Karpas-422 (cell line): ENCODE measurements around the gene CR1. TPM values are rescaled to one million over a fixed set of nuclear protein-coding genes. Genes with fewer than 3 reads are reported as not detected.
A peak's percentile ranks its signal among the peaks of the same experiment; 100 is the strongest.
"Not testable (repeated sequence)": the region's sequence is repeated elsewhere in the genome, so short reads cannot be mapped to it uniquely, and the experiment has no call there.

Source experiments
- DNase-seq: peaks from one replicate; pipeline ENCODE4 v3.0.0-alpha.2; 2015
- H2AFZ ChIP-seq: fragments of 200-600 bp; sonication (generic); 2 replicates; pipeline ENCODE4 v1.6.1; 2014; ENCODE audit warnings: antibody characterized with exemption, low read length, mixed read lengths
- H3K27ac ChIP-seq: fragments of 200-600 bp; sonication (generic); 2 replicates; pipeline ENCODE4 v1.5.1; 2014; ENCODE audit warnings: mild to moderate bottlenecking, low read length, moderate library complexity
- H3K27me3 ChIP-seq: fragments of 200-600 bp; sonication (generic); 2 replicates; pipeline ENCODE4 v1.6.1; 2014; ENCODE audit warnings: low read length, mixed read lengths
- H3K36me3 ChIP-seq: fragments of 200-600 bp; sonication (generic); 2 replicates; pipeline ENCODE4 v1.6.1; 2014; ENCODE audit warnings: low read length, mixed read lengths; ENCODE audit not compliant: insufficient read depth
- H3K4me1 ChIP-seq: fragments of 200-600 bp; sonication (generic); 2 replicates; pipeline ENCODE4 v1.6.1; 2014; ENCODE audit warnings: mild to moderate bottlenecking, low read length, mixed read lengths
- H3K4me2 ChIP-seq: fragments of 200-600 bp; sonication (generic); 2 replicates; pipeline ENCODE4 v1.6.1; 2014; ENCODE audit warnings: low read length, low read depth, mild to moderate bottlenecking; ENCODE audit not compliant: poor library complexity, severe bottlenecking
- H3K4me3 ChIP-seq: fragments of 200-600 bp; sonication (generic); 2 replicates; pipeline ENCODE4 v1.5.1; 2014; ENCODE audit warnings: mild to moderate bottlenecking, antibody characterized with exemption, low read length, mixed read lengths
- H3K79me2 ChIP-seq: fragments of 200-600 bp; sonication (generic); 2 replicates; pipeline ENCODE4 v1.6.1; 2014; ENCODE audit warnings: mild to moderate bottlenecking, low read length, mixed read lengths
- H3K9ac ChIP-seq: fragments of 200-600 bp; sonication (generic); 2 replicates; pipeline ENCODE4 v1.6.0; 2014; ENCODE audit warnings: low read length
- H3K9me2 ChIP-seq: fragments of 200-600 bp; sonication (generic), shearing (Covaris generic); replicated peaks from 2 replicates; pipeline ENCODE4 v1.6.0; 2014; ENCODE audit warnings: mild to moderate bottlenecking, low read length, moderate library complexity; ENCODE audit not compliant: insufficient read depth
- H3K9me3 ChIP-seq: fragments of 300-700, 200-600 bp; sonication (generic); 2 replicates; pipeline ENCODE4 v1.6.1; 2014; ENCODE audit warnings: low read length, mixed read lengths
- H4K20me1 ChIP-seq: fragments of 200-600 bp; sonication (generic); 2 replicates; pipeline ENCODE4 v1.6.1; 2014; ENCODE audit warnings: mild to moderate bottlenecking, antibody characterized with exemption, low read length, low read depth; ENCODE audit not compliant: insufficient read depth
- total RNA-seq: library from RNA; depleted of rRNA; stranded (reverse); fragments of >200 nt; shearing (Covaris generic); gene quantifications from 2 replicates; pipeline ENCODE4 v1.2.3, GENCODE V29; 2014; ENCODE audit warnings: low replicate concordance

The CR1 gene
- total RNA-seq, 1 experiment from 2014 or later, result not detected

DNA sequence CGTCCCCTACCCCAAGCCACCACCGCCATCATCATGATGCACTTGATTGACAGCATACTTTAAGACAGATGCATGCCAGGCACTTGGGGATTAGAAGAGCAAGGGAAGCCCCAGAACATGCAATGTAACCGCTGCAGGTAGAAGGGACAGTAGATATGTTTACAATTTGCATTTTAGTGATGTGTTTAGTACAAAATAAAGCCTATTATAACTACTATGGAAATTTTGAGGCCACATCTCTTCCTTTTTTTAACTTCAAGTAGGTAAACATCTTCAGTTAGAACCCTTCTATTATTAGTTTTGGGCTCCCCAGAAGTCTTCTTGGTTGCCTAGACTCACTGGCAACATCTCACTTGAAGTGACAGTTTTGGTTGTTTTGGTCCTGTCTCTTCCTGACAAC is 174.2 kb downstream of the CR1 start:
- DNase-seq, result no peak
- Histone ChIP-seq H3K79me2 (no peaks in the 10 kb centered on the region), H3K4me3 (no peak overlapping the region)

DNA sequence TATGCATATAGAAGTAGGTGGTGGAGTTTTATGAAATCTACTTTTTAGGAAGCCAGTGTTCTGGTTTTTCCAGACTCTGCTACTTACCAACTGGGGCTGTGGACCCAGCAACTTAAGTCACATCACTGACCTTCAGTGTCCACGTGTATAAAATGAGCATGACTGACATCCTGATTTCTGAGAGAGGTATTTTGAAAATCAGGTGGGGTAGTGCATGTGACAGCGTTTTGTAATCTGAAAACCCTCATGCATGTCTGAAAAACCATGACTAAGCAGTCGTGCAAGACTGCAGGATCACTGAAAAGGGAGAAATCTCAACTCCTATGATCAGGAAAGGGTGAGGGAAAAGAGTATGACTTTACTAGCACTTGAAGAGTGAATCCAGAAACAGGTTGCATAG is 175.0 kb downstream of the CR1 start:
- no peak for DNase-seq
- no peaks in the 10 kb centered on the region for H4K20me1 ChIP-seq
- no peaks in the 10 kb centered on the region for H3K4me1 ChIP-seq
- H3K4me3 ChIP-seq, result no peak overlapping the region
- H3K36me3 ChIP-seq, result no peaks in the 10 kb centered on the region
- H3K27me3 ChIP-seq, result no peaks in the 10 kb centered on the region
- no peak overlapping the region for H3K4me2 ChIP-seq
- no peak overlapping the region for H3K9ac ChIP-seq
- H3K9me3 ChIP-seq, result no peaks in the 10 kb centered on the region
- no peak overlapping the region for H2AFZ ChIP-seq
- no peak overlapping the region for H3K27ac ChIP-seq
- no peaks in the 10 kb centered on the region for H3K79me2 ChIP-seq
- no peaks in the 10 kb centered on the region for H3K9me2 ChIP-seq

More for the DNA sequence above, 174.2 kb downstream of the CR1 start:
- Histone ChIP-seq H3K4me2 (no peak overlapping the region), H4K20me1 (no peaks in the 10 kb centered on the region), H3K4me1 (no peaks in the 10 kb centered on the region), H3K9me2 (no peaks in the 10 kb centered on the region), H3K27me3 (no peaks in the 10 kb centered on the region), H2AFZ (no peak overlapping the region), H3K9ac (no peak overlapping the region), H3K27ac (no peak overlapping the region), H3K9me3 (no peaks in the 10 kb centered on the region), H3K36me3 (no peaks in the 10 kb centered on the region)

DNA sequence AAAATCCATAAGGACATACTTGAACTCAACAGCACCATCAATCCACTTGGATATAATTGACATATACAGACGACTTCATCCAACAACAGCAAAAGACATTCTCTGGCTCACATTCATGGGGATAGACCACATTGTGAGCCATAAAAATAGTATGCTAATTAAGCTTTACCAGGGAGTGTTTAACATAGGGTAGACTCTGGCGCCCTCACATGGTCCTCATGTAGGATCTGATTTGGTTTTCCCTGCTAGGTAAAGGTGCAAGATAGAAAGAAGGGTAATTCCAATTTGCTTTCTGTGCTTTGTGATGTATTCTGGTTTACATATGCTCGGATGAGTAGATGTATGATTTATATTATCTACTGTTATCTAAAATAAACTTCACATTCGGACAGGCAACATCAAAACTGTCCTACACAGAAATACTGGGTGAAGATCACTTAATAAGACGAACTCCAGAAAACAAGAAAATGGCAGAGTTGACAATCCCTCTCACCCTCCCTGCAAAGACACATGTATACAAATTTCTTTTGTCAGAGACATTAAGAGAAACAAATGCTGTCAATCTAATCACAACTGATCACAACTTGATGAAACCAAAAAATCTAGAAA is 176.7 kb downstream of the CR1 start:
- Histone ChIP-seq H3K27ac (no peak overlapping the region), H3K36me3 (no peaks in the 10 kb centered on the region), H3K4me1 (no peaks in the 10 kb centered on the region), H3K4me2 (no peak overlapping the region), H3K9me2 (no peaks in the 10 kb centered on the region), H2AFZ (no peak overlapping the region), H3K9ac (no peak overlapping the region), H3K9me3 (no peaks in the 10 kb centered on the region), H3K79me2 (no peaks in the 10 kb centered on the region), H3K27me3 (no peaks in the 10 kb centered on the region), H4K20me1 (no peaks in the 10 kb centered on the region), H3K4me3 (no peak overlapping the region)
- peak; percentile 74 for DNase-seq

DNA sequence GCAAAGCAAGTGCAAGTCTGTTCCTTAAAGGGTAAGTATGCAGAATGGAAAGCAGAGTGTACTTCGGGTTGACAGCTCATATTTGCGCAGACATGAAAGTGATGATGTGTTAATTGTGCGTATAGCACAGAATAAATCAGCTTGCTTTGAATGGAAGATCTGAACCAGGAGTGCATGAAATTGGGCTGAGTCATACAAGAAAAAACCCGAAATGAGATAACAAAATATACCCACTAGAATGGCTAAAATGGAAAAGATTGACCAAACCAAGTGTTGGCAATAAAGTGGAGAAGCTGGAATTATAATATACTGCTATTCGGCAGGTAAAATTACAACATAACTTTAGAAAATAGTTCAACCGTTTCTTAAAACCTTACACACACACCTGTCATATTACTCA is 177.4 kb downstream of the CR1 start:
- Histone ChIP-seq H3K36me3 (no peaks in the 10 kb centered on the region), H4K20me1 (no peaks in the 10 kb centered on the region), H3K27ac (no peak overlapping the region), H3K79me2 (no peaks in the 10 kb centered on the region), H3K27me3 (no peaks in the 10 kb centered on the region), H3K4me2 (no peak overlapping the region), H3K4me3 (no peak overlapping the region), H3K9me2 (no peaks in the 10 kb centered on the region), H3K9ac (no peak overlapping the region), H2AFZ (no peak overlapping the region), H3K4me1 (no peaks in the 10 kb centered on the region), H3K9me3 (no peaks in the 10 kb centered on the region)
- no peak for DNase-seq

DNA sequence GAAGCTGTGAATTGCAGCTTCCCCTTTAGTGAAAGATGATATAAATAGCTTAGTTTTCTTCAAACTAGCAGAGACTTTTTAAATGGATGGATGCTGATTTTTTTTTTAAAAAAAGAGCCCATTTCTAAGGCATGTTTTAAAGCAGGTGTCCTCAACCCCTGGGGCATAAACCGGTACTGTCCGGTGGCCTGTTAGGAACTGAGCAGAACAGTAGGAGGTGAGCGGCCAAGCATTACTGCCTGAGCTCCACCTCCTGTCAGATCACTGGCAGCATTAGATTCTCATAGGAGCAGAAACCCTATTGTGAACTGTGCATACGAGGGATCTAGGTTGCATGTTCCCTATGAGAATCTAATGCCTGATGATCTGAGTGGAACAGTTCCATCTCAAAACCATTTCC is 180.2 kb downstream of the CR1 start:
- no peak overlapping the region for H3K27ac ChIP-seq
- no peaks in the 10 kb centered on the region for H3K4me1 ChIP-seq
- no peaks in the 10 kb centered on the region for H3K36me3 ChIP-seq
- H4K20me1 ChIP-seq, result no peaks in the 10 kb centered on the region
- no peaks in the 10 kb centered on the region for H3K9me2 ChIP-seq
- no peak for DNase-seq
- H3K9me3 ChIP-seq, result no peaks in the 10 kb centered on the region
- no peak overlapping the region for H3K4me2 ChIP-seq
- no peak overlapping the region for H3K4me3 ChIP-seq
- no peak overlapping the region for H2AFZ ChIP-seq
- H3K27me3 ChIP-seq, result no peaks in the 10 kb centered on the region
- H3K9ac ChIP-seq, result no peak overlapping the region
- no peaks in the 10 kb centered on the region for H3K79me2 ChIP-seq

DNA sequence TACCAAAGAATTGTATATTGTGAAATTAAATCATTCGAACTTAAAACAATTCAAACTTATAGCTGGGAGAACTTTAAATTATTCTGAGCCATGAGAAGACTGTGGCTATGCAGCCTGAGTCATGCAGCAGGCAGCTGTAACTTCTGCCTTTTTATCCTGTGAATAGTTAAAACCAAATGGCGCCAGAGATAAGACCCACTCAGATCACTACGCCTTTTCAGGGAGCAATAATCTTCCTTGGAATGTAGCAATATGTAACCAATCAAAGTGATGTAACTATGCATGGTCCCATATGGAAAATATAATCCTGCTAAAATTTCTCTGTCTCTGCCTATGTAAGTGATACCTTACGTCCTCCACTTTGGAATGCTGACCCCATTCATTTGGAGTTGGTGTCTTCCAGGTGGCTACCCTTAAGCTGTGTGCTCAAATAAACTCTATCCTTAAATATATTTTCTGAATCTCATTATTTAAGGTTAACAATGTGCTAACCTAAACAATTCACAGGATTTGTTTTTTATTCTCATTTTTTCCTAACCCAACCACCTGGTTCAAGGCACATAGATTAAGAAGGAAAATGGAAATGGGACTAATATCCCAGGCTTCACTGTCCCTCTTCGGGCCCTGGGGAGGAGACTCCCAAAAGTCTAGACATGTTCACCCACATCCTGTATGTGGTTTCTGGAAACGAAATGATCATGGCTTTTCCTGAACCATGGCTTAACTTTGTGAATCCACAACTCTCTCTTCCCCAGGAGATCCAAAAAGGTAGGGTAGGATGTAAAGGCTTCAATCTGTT is 184.8 kb downstream of the CR1 start:
- not testable (repeated sequence) for H3K27ac ChIP-seq, H3K4me3 ChIP-seq, H3K79me2 ChIP-seq, H4K20me1 ChIP-seq, H3K9ac ChIP-seq, H3K4me1 ChIP-seq, DNase-seq, H3K27me3 ChIP-seq, H3K4me2 ChIP-seq, H2AFZ ChIP-seq, H3K9me3 ChIP-seq, H3K9me2 ChIP-seq, H3K36me3 ChIP-seq

DNA sequence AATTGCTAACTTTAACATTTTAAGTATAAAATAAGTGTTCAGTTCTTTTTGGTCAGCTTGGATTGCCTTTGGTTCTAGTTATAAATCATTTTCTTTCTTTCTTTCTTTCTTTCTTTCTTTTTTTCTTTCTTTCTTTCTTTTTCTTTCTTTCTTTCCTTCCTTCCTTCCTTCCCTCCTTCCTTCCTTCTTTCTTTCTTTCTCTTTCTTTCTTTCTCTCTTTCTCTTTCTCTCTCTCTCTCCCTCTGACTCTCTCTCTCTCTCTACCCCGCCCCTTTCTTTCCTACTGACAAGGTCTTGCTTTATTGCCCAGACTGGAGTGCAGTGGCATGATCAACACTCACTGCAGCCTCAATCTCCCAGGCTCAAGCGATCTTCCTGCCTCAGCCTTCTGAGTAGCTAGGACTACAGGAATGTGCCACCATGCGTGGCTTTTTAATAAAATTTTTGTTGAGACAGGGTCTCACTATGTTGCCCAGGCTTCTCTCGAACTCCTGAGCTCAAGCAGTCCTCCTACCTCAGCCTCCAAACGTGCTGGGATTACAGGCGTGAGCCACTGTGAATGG is 187.0 kb downstream of the CR1 start:
- H3K36me3 ChIP-seq, H3K4me2 ChIP-seq, H4K20me1 ChIP-seq, H3K27ac ChIP-seq, H3K27me3 ChIP-seq, H3K9ac ChIP-seq, DNase-seq, H2AFZ ChIP-seq, H3K4me1 ChIP-seq, H3K9me3 ChIP-seq, H3K9me2 ChIP-seq, H3K79me2 ChIP-seq, H3K4me3 ChIP-seq: not testable (repeated sequence)

DNA sequence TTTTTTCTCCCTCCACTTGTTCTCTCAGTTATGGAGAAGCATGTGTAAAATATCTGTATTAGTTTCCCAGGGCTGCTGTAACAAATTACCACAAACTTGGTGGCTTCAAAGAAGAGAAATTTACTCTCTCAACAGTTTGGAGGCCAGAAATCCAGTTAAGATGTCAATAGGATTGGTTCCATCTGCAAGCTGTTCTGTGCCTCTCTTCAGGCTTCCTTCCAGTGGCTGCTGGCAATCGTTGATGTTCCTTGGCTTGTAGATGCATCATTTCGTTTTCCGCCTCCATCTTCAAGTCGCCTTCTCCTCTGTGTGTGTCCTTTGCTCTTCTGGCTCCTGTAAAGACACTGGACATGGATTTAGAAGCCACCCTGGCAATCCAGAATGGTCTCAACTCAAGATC is 194.6 kb downstream of the CR1 start:
- H3K36me3 ChIP-seq, H2AFZ ChIP-seq, H3K9me2 ChIP-seq, H4K20me1 ChIP-seq, H3K4me1 ChIP-seq, H3K79me2 ChIP-seq, H3K4me2 ChIP-seq, H3K27me3 ChIP-seq, H3K9ac ChIP-seq, DNase-seq, H3K4me3 ChIP-seq, H3K9me3 ChIP-seq, H3K27ac ChIP-seq: not testable (repeated sequence)
